K562 (cell line): ENCODE measurements around the gene ABHD1. TPM values are rescaled to one million over a fixed set of nuclear protein-coding genes. Genes with fewer than 3 reads are reported as not detected.
A peak's percentile ranks its signal among the peaks of the same experiment; 100 is the strongest.

Source experiments
- BCOR ChIP-seq: fragments of 450-650 bp; IDR thresholded peaks from 2 replicates; pipeline ENCODE4 v1.6.1; 2016
- FOXJ3 ChIP-seq: sonication (generic); formaldehyde crosslinking; IDR thresholded peaks from 2 replicates; pipeline ENCODE4 v1.4.0; 2020; ENCODE audit warnings: mild to moderate bottlenecking, missing genetic modification reagents
- HNRNPLL ChIP-seq: fragments of 200-400 bp; formaldehyde crosslinking; IDR thresholded peaks from 2 replicates; pipeline ENCODE4 v1.6.1; 2017; ENCODE audit warnings: low read length, low read depth, mild to moderate bottlenecking; ENCODE audit not compliant: poor library complexity, severe bottlenecking
- KDM4B ChIP-seq, 2 experiments: fragments of 450-650 bp in 1 of 2; sonication (generic) in 1 of 2; IDR thresholded peaks; 2 replicates each; pipeline ENCODE4 v1.6.1; 2016 to 2017; ENCODE audit warnings: borderline replicate concordance in 2 of 2, antibody characterized with exemption in 1 of 2, low read depth in 1 of 2, mild to moderate bottlenecking in 1 of 2
- OTX1 ChIP-seq: fragments of 450-650 bp; formaldehyde crosslinking; IDR thresholded peaks from 2 replicates; pipeline ENCODE4 v1.4.0; 2022; ENCODE audit warnings: mild to moderate bottlenecking
- RBBP5 ChIP-seq: fragments of 200-600 bp; sonication (generic); IDR thresholded peaks from 2 replicates; pipeline ENCODE4 v1.6.1; 2012; ENCODE audit warnings: borderline replicate concordance, mild to moderate bottlenecking, low read length, control low read depth, inconsistent platforms; ENCODE audit not compliant: insufficient read depth, poor library complexity, severe bottlenecking
- RNF2 ChIP-seq: sonication (generic); IDR thresholded peaks from 2 replicates; pipeline ENCODE4 v1.6.1; 2016
- SPI1 ChIP-seq: IDR thresholded peaks from 2 replicates; pipeline ENCODE4 v1.6.1; 2011; ENCODE audit warnings: low read depth, low read length, control low read depth, borderline replicate concordance
- TCF3 ChIP-seq: sonication (generic); formaldehyde crosslinking; IDR thresholded peaks from 2 replicates; pipeline ENCODE4 v1.4.0; 2020; ENCODE audit warnings: mild to moderate bottlenecking, missing genetic modification reagents
- TCF7 ChIP-seq: sonication (generic); IDR thresholded peaks from 2 replicates; pipeline ENCODE4 v1.6.1; 2016; ENCODE audit warnings: antibody characterized with exemption, borderline replicate concordance
- ZBTB7A ChIP-seq: IDR thresholded peaks from 2 replicates; pipeline ENCODE4 v1.6.1; 2011; ENCODE audit warnings: low read depth, mild to moderate bottlenecking, low read length, moderate library complexity, borderline replicate concordance; ENCODE audit not compliant: control insufficient read depth
- ZNF134 ChIP-seq: fragments of 250-450 bp; sonication (Bioruptor Pico); conservative IDR thresholded peaks from 2 replicates; pipeline ENCODE4 v1.4.0; 2020
- ZNF217 ChIP-seq: sonication (generic); formaldehyde crosslinking; IDR thresholded peaks from 2 replicates; pipeline ENCODE4 v1.8.0; 2022; ENCODE audit warnings: mild to moderate bottlenecking, missing genetic modification reagents
- polyA plus RNA-seq, 8 experiments: library from polyadenylated mRNA; depleted of rRNA in 4 of 8; stranded (reverse) in 5 of 8; unstranded in 3 of 8; fragments of >200 nt; fragmentation: Nextera tagmentation in 2 of 8; fragmentation: Illumina TruSeq in 1 of 8; extraction: Ambion mirVana in 2 of 8; extraction: Trizol in 1 of 8; gene quantifications; 2 replicates each; pipeline versions ENCODE4 v1.2.1 to v1.2.3, GENCODE V29; 2011 to 2014; ENCODE audit warnings: inconsistent platforms in 1 of 8, missing spikeins in 1 of 8
- total RNA-seq, 7 experiments: library from RNA; depleted of rRNA in 6 of 7; stranded (reverse); fragments of >200 nt in 6 of 7; fragmentation: Illumina TruSeq in 2 of 7; extraction: Trizol in 2 of 7; gene quantifications; 2 replicates each; pipeline versions ENCODE4 v1.2.1 to v1.2.3, GENCODE V29; 2011 to 2021; ENCODE audit warnings: low replicate concordance in 1 of 7
- TF ChIP-seq, protein P1 (sequence below): fragments of 450-650 bp; conservative IDR thresholded peaks from 2 replicates; pipeline ENCODE4 v1.6.1; 2016; ENCODE audit warnings: missing genetic modification characterization, low read depth, mild to moderate bottlenecking, missing compliant biosample characterization, moderate library complexity
- TF ChIP-seq, protein P2 (sequence below): fragments of 450-650 bp; IDR thresholded peaks from 2 replicates; pipeline ENCODE4 v1.7.0; 2016; ENCODE audit warnings: borderline replicate concordance
- TF ChIP-seq, protein P3 (sequence below): fragments of 250-450 bp; sonication (Bioruptor Pico); IDR thresholded peaks from 2 replicates; pipeline ENCODE4 v1.4.0; 2020
- TF ChIP-seq, protein P4 (sequence below): sonication (generic); formaldehyde crosslinking; IDR thresholded peaks from 2 replicates; pipeline ENCODE4 v1.8.1; 2023; ENCODE audit warnings: mild to moderate bottlenecking, missing genetic modification reagents, moderate library complexity

Gene ABHD1
- total and polyA plus RNA-seq, 9 of the 15 experiments (the other 6 are each of a cell fraction or from before 2014, with no cell fraction given) = 0.10 to 0.16 (median 0.11) TPM; not detected in 5

DNA sequence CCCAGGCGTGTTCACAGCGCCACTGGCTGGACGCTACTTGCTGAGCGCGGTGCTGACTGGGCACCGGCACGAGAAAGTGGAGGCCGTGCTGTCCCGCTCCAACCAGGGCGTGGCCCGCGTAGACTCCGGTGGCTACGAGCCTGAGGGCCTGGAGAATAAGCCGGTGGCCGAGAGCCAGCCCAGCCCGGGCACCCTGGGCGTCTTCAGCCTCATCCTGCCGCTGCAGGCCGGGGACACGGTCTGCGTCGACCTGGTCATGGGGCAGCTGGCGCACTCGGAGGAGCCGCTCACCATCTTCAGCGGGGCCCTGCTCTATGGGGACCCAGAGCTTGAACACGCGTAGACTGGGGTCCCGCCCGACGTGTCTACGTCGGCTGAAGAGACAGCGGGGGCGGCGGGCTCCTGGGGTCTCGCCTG, 37.9 kb upstream of the ABHD1 start (continued):
- 0 out of 4 replicates have a peak, but pooled peaks of 1 of the 2 experiments have one; percentile 41 for TF ChIP-seq KDM4B (IDR thresholded peaks at IDR 0.05; ENCODE audit: borderline replicate concordance in 2 of 2, low read depth in 1 of 2)
- TF ChIP-seq, protein P1, sequence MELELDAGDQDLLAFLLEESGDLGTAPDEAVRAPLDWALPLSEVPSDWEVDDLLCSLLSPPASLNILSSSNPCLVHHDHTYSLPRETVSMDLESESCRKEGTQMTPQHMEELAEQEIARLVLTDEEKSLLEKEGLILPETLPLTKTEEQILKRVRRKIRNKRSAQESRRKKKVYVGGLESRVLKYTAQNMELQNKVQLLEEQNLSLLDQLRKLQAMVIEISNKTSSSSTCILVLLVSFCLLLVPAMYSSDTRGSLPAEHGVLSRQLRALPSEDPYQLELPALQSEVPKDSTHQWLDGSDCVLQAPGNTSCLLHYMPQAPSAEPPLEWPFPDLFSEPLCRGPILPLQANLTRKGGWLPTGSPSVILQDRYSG (tag) = no peak
- TF ChIP-seq, protein P2, sequence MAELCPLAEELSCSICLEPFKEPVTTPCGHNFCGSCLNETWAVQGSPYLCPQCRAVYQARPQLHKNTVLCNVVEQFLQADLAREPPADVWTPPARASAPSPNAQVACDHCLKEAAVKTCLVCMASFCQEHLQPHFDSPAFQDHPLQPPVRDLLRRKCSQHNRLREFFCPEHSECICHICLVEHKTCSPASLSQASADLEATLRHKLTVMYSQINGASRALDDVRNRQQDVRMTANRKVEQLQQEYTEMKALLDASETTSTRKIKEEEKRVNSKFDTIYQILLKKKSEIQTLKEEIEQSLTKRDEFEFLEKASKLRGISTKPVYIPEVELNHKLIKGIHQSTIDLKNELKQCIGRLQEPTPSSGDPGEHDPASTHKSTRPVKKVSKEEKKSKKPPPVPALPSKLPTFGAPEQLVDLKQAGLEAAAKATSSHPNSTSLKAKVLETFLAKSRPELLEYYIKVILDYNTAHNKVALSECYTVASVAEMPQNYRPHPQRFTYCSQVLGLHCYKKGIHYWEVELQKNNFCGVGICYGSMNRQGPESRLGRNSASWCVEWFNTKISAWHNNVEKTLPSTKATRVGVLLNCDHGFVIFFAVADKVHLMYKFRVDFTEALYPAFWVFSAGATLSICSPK = no peak
- TF ChIP-seq, protein P3, sequence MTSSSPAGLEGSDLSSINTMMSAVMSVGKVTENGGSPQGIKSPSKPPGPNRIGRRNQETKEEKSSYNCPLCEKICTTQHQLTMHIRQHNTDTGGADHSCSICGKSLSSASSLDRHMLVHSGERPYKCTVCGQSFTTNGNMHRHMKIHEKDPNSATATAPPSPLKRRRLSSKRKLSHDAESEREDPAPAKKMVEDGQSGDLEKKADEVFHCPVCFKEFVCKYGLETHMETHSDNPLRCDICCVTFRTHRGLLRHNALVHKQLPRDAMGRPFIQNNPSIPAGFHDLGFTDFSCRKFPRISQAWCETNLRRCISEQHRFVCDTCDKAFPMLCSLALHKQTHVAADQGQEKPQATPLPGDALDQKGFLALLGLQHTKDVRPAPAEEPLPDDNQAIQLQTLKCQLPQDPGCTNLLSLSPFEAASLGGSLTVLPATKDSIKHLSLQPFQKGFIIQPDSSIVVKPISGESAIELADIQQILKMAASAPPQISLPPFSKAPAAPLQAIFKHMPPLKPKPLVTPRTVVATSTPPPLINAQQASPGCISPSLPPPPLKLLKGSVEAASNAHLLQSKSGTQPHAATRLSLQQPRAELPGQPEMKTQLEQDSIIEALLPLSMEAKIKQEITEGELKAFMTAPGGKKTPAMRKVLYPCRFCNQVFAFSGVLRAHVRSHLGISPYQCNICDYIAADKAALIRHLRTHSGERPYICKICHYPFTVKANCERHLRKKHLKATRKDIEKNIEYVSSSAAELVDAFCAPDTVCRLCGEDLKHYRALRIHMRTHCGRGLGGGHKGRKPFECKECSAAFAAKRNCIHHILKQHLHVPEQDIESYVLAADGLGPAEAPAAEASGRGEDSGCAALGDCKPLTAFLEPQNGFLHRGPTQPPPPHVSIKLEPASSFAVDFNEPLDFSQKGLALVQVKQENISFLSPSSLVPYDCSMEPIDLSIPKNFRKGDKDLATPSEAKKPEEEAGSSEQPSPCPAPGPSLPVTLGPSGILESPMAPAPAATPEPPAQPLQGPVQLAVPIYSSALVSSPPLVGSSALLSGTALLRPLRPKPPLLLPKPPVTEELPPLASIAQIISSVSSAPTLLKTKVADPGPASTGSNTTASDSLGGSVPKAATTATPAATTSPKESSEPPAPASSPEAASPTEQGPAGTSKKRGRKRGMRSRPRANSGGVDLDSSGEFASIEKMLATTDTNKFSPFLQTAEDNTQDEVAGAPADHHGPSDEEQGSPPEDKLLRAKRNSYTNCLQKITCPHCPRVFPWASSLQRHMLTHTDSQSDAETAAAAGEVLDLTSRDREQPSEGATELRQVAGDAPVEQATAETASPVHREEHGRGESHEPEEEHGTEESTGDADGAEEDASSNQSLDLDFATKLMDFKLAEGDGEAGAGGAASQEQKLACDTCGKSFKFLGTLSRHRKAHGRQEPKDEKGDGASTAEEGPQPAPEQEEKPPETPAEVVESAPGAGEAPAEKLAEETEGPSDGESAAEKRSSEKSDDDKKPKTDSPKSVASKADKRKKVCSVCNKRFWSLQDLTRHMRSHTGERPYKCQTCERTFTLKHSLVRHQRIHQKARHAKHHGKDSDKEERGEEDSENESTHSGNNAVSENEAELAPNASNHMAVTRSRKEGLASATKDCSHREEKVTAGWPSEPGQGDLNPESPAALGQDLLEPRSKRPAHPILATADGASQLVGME (CRISPR knock-in tag) = no peak
- no peak for TF ChIP-seq SPI1
- TF ChIP-seq TCF3 (CRISPR knock-in tag) = 0 out of 2 replicates have a peak, but pooled peaks have one; percentile 18
- TF ChIP-seq, protein P4, sequence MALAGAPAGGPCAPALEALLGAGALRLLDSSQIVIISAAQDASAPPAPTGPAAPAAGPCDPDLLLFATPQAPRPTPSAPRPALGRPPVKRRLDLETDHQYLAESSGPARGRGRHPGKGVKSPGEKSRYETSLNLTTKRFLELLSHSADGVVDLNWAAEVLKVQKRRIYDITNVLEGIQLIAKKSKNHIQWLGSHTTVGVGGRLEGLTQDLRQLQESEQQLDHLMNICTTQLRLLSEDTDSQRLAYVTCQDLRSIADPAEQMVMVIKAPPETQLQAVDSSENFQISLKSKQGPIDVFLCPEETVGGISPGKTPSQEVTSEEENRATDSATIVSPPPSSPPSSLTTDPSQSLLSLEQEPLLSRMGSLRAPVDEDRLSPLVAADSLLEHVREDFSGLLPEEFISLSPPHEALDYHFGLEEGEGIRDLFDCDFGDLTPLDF (CRISPR knock-in tag) = no peak
- TF ChIP-seq HNRNPLL = peak; percentile 78
- no peak for TF ChIP-seq ZNF217
- no peak for TF ChIP-seq TCF7
- TF ChIP-seq OTX1 (CRISPR knock-in tag) = 0 out of 2 replicates have a peak, but pooled peaks have one; percentile 6
- no peak for TF ChIP-seq BCOR
- no peak for TF ChIP-seq FOXJ3
- TF ChIP-seq ZNF134 (CRISPR knock-in tag) = no peak
- peak; percentile 30; the same call in 1 of the 2 replicates for TF ChIP-seq RNF2
- peak; percentile 2 for TF ChIP-seq RBBP5
- TF ChIP-seq ZBTB7A = no peak
